Liver (tissue), 9 donors: Measurements from ENCODE around the gene PSD4. TPM values are rescaled to one million over a fixed set of nuclear protein-coding genes. Genes with fewer than 3 reads are reported as not detected.

Experiments used
- DNase-seq: peaks from one replicate; pipeline ENCODE4 v3.0.0-alpha.2; 2017; ENCODE audit warnings: low spot score
- H3K27ac ChIP-seq, 2 donors: one replicate each; pipeline ENCODE4 v1.7.0; 2013; ENCODE audit warnings: inconsistent platforms in 2 of 2, low read length in 2 of 2, control low read depth in 1 of 2, low read depth in 1 of 2, mild to moderate bottlenecking in 1 of 2
- H3K27me3 ChIP-seq, 4 donors: one replicate each; pipeline versions ENCODE4 v1.6.1 to v1.7.0; 2013; ENCODE audit warnings: low read length in 3 of 4, inconsistent platforms in 1 of 4, mild to moderate bottlenecking in 1 of 4, moderate library complexity in 1 of 4; ENCODE audit not compliant: control insufficient read depth in 4 of 4, insufficient read depth in 4 of 4
- H3K36me3 ChIP-seq, 4 donors: one replicate each; pipeline versions ENCODE4 v1.6.1 to v1.7.0; 2013; ENCODE audit warnings: low read length in 3 of 4, mild to moderate bottlenecking in 3 of 4, low read depth in 1 of 4, moderate library complexity in 1 of 4; ENCODE audit not compliant: control insufficient read depth in 4 of 4, insufficient read depth in 3 of 4
- H3K4me1 ChIP-seq, 4 donors: one replicate each; pipeline versions ENCODE4 v1.6.1 to v1.7.0; 2013; ENCODE audit warnings: low read length in 3 of 4, mild to moderate bottlenecking in 3 of 4, moderate library complexity in 1 of 4; ENCODE audit not compliant: control insufficient read depth in 4 of 4, insufficient read depth in 4 of 4
- H3K4me3 ChIP-seq, 3 donors: one replicate each; pipeline versions ENCODE4 v1.6.1 to v1.7.0; 2013; ENCODE audit warnings: low read length in 3 of 3, control low read depth in 1 of 3, low read depth in 1 of 3, mild to moderate bottlenecking in 1 of 3
- H3K9ac ChIP-seq, 2 donors: one replicate each; pipeline ENCODE4 v1.7.0; 2013; ENCODE audit warnings: low read length in 2 of 2, mild to moderate bottlenecking in 2 of 2, moderate library complexity in 2 of 2, control low read depth in 1 of 2, low read depth in 1 of 2
- H3K9me3 ChIP-seq, 4 donors: one replicate each; pipeline versions ENCODE4 v1.6.1 to v1.7.0; 2013; ENCODE audit warnings: low read length in 3 of 4; ENCODE audit not compliant: control insufficient read depth in 4 of 4
- CTCF ChIP-seq: fragments of 150-350 bp; IDR thresholded peaks from 2 replicates; pipeline ENCODE4 v1.5.1; 2017; ENCODE audit warnings: improper control_type of control experiment, low read depth, low read length; ENCODE audit not compliant: missing input control
- EGR1 ChIP-seq, 2 donors: IDR thresholded peaks; 2 replicates each; pipeline ENCODE4 v1.6.1; 2016 to 2018; ENCODE audit warnings: antibody characterized with exemption in 2 of 2, low read depth in 2 of 2
- FOXA1 ChIP-seq: IDR thresholded peaks from 2 replicates; pipeline ENCODE4 v1.6.1; 2016; ENCODE audit warnings: antibody characterized with exemption
- GABPA ChIP-seq, 2 donors: IDR thresholded peaks in 1 of 2; conservative IDR thresholded peaks in 1 of 2; 2 replicates each; pipeline ENCODE4 v1.6.1; 2016; ENCODE audit warnings: antibody characterized with exemption in 2 of 2, mild to moderate bottlenecking in 1 of 2, moderate library complexity in 1 of 2
- HNF4A ChIP-seq, 2 donors: conservative IDR thresholded peaks; 2 replicates each; pipeline ENCODE4 v1.6.1; 2016; ENCODE audit warnings: antibody characterized with exemption in 2 of 2, mild to moderate bottlenecking in 2 of 2
- HNF4G ChIP-seq: IDR thresholded peaks from 2 replicates; pipeline ENCODE4 v1.6.1; 2016; ENCODE audit warnings: antibody characterized with exemption
- JUND ChIP-seq, 2 donors: IDR thresholded peaks; 2 replicates each; pipeline ENCODE4 v1.6.1; 2016; ENCODE audit warnings: antibody characterized with exemption in 2 of 2
- NR2F2 ChIP-seq: IDR thresholded peaks from 2 replicates; pipeline ENCODE4 v1.6.1; 2016; ENCODE audit warnings: antibody characterized with exemption
- RXRA ChIP-seq, 2 donors: IDR thresholded peaks; 2 replicates each; pipeline ENCODE4 v1.6.1; 2017 to 2018; ENCODE audit warnings: antibody characterized with exemption in 2 of 2, mild to moderate bottlenecking in 1 of 2
- TAF1 ChIP-seq: conservative IDR thresholded peaks from 2 replicates; pipeline ENCODE4 v1.6.1; 2016; ENCODE audit warnings: antibody characterized with exemption, mild to moderate bottlenecking
- YY1 ChIP-seq: IDR thresholded peaks from 2 replicates; pipeline ENCODE4 v1.6.1; 2016; ENCODE audit warnings: antibody characterized with exemption, mild to moderate bottlenecking
- WGBS: extraction: QIAGEN DNeasy Blood & Tissue Kit; methylation state at CpG from one replicate; pipeline ENCODE4 v1.1.7; 2013; 5-methylcytosine and 5-hydroxymethylcytosine counted together
- polyA plus RNA-seq, 2 donors: library from polyadenylated mRNA; stranded (reverse) in 1 of 2; unstranded in 1 of 2; fragments of 200-250 nt in 1 of 2; fragments of >200 nt in 1 of 2; fragmentation: Nextera tagmentation in 1 of 2; extraction: Ambion mirVana in 1 of 2; gene quantifications; one replicate each; pipeline versions ENCODE4 v1.2.1 to v1.2.3, GENCODE V29; 2013 to 2015
- total RNA-seq, 2 donors: library from RNA; depleted of rRNA; stranded (reverse); fragments of >200 nt; gene quantifications; one replicate each; pipeline ENCODE4 v1.2.3, GENCODE V29; 2014
- TF ChIP-seq, protein P1 (sequence below): IDR thresholded peaks from 2 replicates; pipeline ENCODE4 v1.6.1; 2016; ENCODE audit warnings: antibody characterized with exemption, mild to moderate bottlenecking
- TF ChIP-seq, protein P2 (sequence below): IDR thresholded peaks from 2 replicates; pipeline ENCODE4 v1.6.1; 2016; ENCODE audit warnings: antibody characterized with exemption
- donor health status: healthy.
- donor health status: healthy.
- donor health status: healthy.
- donor health status: healthy.
- donor health status: healthy.

PSD4 gene
- total and polyA plus RNA-seq, 4 donors = 16.4 to 83.2 (median 34.4) TPM

DNA sequence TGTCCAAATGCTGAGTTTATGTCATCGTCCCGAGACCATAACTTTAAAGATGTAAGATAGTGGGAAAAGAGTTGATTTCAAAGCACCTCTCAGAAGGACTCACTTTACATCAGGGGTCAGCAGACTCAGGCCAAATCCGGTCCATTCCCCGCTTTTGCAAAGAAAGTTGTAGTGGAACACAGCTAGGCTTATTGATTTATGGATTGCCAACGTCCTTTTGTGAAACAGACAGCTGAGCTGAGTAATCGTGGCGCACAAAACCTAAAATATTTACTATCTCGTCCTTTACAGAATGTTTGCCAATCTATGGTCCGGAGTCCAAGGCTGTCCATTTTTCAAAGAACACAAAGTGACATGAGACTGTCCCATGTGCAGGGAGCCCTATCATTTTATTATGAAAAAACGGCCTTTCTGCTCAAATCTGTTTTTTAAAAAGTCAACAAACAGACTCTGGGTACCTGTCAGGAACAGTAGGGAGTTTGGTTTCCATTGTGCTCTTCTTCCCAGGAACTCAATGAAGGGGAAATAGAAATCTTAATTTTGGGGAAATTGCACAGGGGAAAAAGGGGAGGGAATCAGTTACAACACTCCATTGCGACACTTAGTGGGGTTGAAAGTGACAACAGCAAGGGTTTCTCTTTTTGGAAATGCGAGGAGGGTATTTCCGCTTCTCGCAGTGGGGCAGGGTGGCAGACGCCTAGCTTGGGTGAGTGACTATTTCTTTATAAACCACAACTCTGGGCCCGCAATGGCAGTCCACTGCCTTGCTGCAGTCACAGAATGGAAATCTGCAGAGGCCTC lies 46.7 kb upstream of the PSD4 start, which contains the start of gene IL1RN (continued):
- TF ChIP-seq, protein P1, sequence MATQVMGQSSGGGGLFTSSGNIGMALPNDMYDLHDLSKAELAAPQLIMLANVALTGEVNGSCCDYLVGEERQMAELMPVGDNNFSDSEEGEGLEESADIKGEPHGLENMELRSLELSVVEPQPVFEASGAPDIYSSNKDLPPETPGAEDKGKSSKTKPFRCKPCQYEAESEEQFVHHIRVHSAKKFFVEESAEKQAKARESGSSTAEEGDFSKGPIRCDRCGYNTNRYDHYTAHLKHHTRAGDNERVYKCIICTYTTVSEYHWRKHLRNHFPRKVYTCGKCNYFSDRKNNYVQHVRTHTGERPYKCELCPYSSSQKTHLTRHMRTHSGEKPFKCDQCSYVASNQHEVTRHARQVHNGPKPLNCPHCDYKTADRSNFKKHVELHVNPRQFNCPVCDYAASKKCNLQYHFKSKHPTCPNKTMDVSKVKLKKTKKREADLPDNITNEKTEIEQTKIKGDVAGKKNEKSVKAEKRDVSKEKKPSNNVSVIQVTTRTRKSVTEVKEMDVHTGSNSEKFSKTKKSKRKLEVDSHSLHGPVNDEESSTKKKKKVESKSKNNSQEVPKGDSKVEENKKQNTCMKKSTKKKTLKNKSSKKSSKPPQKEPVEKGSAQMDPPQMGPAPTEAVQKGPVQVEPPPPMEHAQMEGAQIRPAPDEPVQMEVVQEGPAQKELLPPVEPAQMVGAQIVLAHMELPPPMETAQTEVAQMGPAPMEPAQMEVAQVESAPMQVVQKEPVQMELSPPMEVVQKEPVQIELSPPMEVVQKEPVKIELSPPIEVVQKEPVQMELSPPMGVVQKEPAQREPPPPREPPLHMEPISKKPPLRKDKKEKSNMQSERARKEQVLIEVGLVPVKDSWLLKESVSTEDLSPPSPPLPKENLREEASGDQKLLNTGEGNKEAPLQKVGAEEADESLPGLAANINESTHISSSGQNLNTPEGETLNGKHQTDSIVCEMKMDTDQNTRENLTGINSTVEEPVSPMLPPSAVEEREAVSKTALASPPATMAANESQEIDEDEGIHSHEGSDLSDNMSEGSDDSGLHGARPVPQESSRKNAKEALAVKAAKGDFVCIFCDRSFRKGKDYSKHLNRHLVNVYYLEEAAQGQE = peak; percentile 75
- TF ChIP-seq NR2F2 (no peak), FOXA1 (no peak)

DNA sequence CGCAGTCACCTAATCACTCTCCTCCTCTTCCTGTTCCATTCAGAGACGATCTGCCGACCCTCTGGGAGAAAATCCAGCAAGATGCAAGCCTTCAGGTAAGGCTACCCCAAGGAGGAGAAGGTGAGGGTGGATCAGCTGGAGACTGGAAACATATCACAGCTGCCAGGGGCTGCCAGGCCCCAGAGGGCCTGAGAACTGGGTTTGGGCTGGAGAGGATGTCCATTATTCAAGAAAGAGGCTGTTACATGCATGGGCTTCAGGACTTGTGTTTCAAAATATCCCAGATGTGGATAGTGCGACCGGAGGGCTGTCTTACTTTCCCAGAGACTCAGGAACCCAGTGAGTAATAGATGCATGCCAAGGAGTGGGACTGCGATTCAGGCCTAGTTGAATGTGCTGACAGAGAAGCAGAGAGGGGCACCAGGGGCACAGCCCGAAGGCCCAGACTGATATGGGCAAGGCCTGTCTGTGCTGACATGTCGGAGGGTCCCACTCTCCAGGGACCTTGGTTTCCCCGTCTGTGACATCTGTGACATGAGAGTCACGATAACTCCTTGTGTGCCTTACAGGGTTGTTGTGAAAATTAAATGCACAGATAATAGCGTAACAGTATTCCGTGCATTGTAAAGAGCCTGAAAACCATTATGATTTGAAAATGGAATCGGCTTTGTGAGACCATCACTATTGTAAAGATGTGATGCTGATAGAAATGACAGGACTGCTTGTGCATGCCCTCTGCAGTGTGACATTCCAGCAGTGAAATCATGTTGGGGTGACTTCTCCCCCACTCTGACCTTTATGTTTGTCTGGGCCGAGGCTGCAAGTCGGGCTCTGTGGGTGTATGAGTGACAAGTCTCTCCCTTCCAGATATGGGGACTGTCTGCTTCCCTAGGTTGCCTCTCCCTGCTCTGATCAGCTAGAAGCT lies 45.9 kb upstream of the PSD4 start:
- H3K27me3 ChIP-seq = no peaks in the 10 kb centered on the region
- no peaks in the 10 kb centered on the region for H3K9me3 ChIP-seq
- DNase-seq = no peak
- H3K4me1 ChIP-seq = peaks cover 2 to 34% (median 10%) of the 10 kb centered on the region in 4 donors
- peak overlapping the region; percentile 90 to 94 for H3K27ac ChIP-seq
- peak overlapping the region; percentile 94 to 98 for H3K9ac ChIP-seq
- WGBS = 44% methylated on average over 15 of the region's 15 CpGs
- TF ChIP-seq HNF4A (conservative IDR thresholded peaks at IDR 0.05) (no peak), TAF1 (peak; percentile 52)
- H3K4me3 ChIP-seq = peak overlapping the region; percentile 55 to 97 (median 97)
- H3K36me3 ChIP-seq = peaks cover 8 to 27% (median 21%) of the 10 kb centered on the region in 4 donors

DNA sequence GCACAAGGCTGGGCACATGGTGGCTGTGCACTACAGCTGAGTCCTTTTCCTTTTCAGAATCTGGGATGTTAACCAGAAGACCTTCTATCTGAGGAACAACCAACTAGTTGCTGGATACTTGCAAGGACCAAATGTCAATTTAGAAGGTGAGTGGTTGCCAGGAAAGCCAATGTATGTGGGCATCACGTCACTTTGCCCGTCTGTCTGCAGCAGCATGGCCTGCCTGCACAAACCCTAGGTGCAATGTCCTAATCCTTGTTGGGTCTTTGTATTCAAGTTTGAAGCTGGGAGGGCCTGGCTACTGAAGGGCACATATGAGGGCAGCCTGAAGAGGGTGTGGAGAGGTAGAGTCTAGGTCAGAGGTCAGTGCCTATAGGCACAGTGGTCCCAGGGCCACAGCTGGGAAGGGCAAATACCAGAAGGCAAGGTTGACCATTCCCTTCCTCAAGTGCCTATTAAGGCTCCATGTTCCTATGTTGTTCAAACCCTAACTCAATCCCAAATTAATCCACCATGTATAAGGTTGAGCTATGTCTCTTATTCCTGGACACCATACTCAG lies 44.2 kb upstream of the PSD4 start:
- DNase-seq = no peak
- TF ChIP-seq HNF4G (no peak), EGR1 (IDR thresholded peaks at IDR 0.05; ENCODE audit: low read depth in 2 of 2) (no peak), RXRA (IDR thresholded peaks at IDR 0.05) (peak in 1 of 2 donors; percentile 25), HNF4A (conservative IDR thresholded peaks at IDR 0.05) (peak in 1 of 2 donors; percentile 22), YY1 (no peak), CTCF (no peak), GABPA (IDR thresholded peaks at IDR 0.05 in 1 of 2, conservative IDR thresholded peaks at IDR 0.05 in 1 of 2) (no peak), JUND (IDR thresholded peaks at IDR 0.05) (peak in 1 of 2 donors; percentile 35)
- TF ChIP-seq, protein P2, sequence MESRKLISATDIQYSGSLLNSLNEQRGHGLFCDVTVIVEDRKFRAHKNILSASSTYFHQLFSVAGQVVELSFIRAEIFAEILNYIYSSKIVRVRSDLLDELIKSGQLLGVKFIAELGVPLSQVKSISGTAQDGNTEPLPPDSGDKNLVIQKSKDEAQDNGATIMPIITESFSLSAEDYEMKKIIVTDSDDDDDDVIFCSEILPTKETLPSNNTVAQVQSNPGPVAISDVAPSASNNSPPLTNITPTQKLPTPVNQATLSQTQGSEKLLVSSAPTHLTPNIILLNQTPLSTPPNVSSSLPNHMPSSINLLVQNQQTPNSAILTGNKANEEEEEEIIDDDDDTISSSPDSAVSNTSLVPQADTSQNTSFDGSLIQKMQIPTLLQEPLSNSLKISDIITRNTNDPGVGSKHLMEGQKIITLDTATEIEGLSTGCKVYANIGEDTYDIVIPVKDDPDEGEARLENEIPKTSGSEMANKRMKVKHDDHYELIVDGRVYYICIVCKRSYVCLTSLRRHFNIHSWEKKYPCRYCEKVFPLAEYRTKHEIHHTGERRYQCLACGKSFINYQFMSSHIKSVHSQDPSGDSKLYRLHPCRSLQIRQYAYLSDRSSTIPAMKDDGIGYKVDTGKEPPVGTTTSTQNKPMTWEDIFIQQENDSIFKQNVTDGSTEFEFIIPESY = no peak
- Histone ChIP-seq H3K4me3 (peak overlapping the region; percentile 55 to 97 (median 97)), H3K9me3 (no peaks in the 10 kb centered on the region), H3K36me3 (peaks cover 8 to 36% (median 28%) of the 10 kb centered on the region in 4 donors), H3K9ac (no peak overlapping the region), H3K27me3 (no peaks in the 10 kb centered on the region), H3K4me1 (peaks cover 2 to 31% (median 5%) of the 10 kb centered on the region in 4 donors), H3K27ac (peak overlapping the region; percentile 90 to 94)
- 93% methylated on average over 2 of the region's 2 CpGs for whole genome bisulfite sequencing
